Skin of body (tissue), 2 donors: ENCODE results near the gene PIK3C3. TPM values are rescaled to one million over a fixed set of nuclear protein-coding genes. Genes with fewer than 3 reads are reported as not detected.
A peak's percentile ranks its signal among the peaks of the same experiment; 100 is the strongest.

ENCODE experiments used
- DNase-seq: peaks from one replicate; lab custom pipeline; 2025; lab: John Stamatoyannopoulos, UW
- total RNA-seq: library from RNA; depleted of rRNA; stranded (reverse); fragments of >200 nt; gene quantifications from one replicate; pipeline ENCODE4 v1.2.3, GENCODE V29; 2014

The PIK3C3 gene
- 38.3 TPM for total RNA-seq

DNA sequence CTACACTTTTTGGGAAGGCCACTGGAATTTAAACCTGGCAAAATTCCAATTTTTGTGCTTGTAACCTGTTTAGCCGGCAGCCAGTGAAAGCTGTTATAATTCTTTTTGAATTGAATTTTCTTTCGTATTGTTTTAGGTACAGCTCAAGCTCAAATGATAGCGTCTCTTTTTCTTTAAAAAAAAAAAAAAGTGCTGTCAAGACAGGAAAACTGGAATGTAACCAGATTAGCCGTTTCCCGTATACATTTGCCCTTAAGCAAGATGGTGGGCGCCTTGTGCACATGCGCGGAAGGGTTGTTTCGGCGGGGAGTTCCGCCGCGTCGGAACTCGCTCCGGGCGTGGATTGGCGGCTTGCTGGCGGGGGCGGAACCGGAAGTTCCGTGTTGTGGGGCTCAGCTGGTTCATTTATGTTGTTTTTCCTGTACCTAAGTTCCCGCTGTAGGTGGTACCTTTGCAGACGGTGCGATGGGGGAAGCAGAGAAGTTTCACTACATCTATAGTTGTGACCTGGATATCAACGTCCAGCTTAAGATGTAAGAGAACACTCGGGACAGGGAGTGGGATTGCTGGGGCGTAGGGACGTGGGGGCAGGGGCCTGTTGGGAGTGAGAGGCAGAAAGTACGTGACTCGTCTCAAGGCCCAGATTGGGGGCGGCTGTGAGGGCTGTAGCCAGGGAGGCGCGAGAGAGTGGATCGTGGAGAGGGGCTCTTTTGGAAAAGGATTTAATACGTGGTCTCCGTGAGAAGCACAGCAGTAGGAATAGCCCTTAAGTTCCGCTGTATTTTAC, at the start of gene PIK3C3:
PIK3C3 (plus strand) TSS at position 408 of the 787 bp plus-strand sequence; CDS start at position 466, 58 bp downstream.
- DNase-seq, result peak; percentile 98

DNA sequence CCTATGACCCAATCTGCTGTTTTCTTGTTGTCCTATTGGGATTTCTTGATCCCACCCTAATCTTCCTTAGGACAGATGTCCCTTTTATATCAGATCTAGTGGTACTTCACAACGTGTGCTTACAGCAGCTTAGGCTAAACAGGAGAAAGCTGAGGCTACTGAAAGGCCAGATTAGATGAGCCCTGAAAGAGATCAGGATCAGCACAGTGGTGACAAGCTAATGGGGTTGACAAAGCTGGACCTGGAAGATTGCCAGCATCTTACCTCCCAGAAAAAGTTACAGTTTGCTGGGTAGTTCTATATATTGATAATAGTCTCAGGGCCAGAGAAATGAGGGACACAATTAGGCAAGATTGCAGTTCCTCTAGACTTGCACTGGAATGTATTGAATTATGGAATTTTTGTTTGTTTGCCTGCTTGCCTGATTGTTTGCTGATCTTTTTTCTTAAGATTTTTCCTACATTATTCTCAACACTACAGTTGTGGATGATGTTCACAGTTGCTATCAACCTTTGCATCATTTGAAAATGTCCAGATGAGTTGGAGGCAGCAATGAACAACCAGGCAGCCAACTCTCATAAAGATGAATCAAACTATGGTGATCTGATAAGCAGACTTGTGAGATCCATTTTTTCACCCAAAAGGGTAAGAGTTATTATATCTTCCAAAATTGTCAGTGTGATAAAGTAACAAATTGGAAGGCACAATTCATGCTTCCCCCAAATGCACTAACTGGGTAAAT, 49.1 kb upstream of the PIK3C3 start:
- DNase-seq, result no peak

DNA sequence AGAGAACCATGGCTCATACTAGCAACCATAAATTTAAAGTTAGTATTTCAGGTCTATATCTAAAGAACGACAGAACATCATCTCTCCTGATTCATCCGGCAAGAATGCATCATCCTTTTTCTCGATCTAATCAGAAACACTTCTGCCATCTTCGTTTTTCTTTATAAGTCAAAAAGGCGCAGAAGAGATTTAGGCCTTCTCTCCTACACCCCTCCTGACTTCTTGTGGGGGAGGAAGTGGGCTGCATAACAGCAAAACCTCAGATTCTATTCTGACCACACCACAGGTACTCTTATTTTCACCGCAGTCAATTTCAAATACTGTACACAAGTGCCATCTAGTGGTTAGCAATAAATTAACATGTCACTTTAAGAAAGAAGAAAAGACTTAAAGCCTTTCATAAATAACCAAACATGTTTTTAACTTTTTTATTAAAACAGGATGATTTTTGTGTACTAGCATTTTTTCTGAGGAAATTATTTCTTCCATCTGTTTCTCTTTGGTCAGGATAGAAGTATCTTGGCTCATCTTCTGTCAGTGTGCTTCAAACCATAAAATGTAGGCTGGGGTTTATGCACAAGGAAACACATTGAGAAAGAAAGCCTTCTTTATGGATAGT, 48.4 kb upstream of the PIK3C3 start:
- peak; percentile 76 for DNase-seq

DNA sequence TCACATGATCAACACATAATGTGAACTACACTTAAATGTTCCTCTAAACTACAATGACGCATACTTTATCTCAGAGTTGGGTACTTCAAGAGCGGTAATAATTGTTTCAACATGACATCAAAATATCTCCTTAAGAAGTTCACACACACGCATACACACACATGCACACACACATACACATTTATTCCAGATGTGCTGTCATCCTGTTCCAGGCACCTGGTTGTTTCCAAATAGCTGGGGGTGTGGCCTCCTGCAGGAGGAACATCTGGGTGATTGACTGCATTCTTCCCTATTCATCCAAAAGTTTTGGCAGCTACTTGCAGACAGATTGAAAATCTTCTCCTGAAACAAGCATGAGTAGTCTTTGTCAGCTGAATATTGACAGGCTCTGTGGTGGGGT, 37.9 kb upstream of the PIK3C3 start:
- no peak for DNase-seq

DNA sequence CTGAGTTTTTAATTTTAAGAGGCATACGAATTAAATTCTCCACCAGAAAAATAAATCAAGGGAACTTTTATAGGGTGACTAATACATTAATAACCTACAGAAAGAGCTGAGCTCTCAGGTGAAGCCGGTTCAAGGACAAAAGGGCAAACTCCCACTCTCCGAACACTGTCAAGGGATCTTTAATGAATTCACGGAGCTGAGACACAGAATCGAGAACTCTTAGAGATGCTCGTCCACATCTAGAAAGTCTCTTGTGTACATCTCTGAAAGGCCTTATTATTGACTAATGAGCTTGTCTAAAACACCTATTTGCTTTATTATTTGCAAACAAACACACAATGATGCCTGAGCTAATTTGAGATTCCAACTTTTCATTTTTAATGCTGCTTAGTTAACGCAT, 33.3 kb upstream of the PIK3C3 start:
- DNase-seq, result no peak

DNA sequence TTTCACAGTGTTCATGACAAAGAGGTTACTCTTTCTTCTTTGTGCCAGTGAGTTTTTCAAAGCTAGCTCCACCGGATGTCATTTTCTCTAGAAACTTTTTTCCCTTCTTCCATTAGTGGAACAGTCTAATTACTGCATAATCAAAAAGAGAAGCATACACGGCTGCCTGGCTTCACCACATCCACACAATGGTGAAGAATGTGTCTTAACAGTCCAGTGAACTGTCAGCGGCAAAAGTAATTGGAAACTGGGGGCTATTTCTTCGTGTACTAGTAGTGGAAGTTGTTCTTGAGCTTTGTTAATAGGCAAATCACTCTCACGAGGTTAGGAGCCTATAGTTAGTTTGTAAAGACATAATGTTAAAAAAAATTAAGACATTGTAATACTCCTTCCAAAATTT, 32.9 kb upstream of the PIK3C3 start:
- no peak for DNase-seq

DNA sequence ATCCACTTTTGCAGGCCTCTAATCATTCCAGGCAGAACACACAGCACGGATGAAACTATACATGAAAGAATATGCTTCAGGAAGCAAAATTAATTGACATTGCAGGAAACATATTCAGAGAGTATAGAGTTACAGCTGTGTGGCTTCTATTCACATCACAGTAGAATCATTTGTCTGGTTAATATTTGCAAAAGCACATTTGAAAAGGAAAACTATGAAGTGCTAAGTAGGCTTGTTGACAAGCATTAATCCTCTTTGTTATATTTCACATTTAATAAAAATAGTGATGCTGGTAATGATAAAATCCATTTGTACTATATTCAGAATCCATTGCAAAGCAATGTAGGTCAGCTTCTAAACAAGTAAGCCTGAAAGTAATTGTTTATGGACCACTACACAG, 32.2 kb upstream of the PIK3C3 start:
- DNase-seq, result no peak

DNA sequence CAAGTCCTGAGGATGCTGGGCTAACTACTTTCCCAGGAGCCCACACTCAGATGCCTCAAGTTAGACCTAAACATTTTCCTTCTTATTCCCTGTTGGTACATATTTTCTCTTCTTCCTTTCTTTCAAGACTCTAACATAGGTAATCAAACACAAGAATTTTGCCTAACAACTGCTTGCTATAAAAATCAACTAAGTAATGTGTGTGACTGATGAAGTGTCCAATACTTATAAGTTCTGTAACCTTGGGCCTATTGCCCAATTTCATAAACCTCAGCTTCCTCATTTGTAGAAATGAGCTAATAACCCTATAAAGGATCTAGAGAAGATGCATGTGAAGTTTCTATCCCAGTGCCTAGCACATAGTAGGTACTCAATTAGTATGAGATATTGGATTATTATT, 31.6 kb upstream of the PIK3C3 start:
- no peak for DNase-seq

DNA sequence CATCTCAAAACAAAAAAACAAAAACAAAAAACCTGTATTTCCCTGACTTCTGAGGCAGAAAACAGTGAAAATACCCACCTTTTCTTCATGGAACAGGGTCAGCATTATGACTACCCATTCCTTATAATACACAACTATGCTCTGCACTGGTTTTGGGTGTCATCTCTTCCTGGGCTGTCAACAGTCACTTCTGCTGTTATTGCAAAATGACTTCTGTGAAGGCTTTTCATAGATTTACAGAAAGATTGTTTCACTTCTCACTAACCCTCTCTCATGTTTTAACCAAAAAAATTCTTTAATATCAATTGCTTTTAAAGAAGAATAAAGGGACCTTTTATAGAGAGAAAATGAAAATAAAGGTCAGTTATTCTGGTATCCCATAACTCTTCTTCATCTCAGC, 26.5 kb upstream of the PIK3C3 start:
- DNase-seq, result no peak

DNA sequence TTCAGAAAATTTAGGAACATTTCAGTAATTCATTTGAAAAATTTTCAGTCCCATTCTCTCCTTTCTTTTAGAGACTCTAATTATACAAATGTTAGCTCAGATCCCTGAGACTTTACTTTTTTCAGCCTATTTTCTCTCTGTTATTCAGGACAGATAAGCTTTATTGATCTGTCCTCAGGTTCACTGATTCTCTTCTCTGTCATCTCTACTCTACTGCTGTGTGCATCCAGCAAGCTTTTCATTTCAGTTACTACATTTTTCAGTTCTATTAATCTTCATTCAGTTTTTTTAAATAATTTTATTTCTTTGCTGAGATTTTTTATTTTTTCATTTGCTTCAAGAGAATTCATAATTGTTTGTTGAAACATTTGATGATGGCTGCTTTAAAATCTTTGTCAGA, 22.1 kb upstream of the PIK3C3 start:
- no peak for DNase-seq

DNA sequence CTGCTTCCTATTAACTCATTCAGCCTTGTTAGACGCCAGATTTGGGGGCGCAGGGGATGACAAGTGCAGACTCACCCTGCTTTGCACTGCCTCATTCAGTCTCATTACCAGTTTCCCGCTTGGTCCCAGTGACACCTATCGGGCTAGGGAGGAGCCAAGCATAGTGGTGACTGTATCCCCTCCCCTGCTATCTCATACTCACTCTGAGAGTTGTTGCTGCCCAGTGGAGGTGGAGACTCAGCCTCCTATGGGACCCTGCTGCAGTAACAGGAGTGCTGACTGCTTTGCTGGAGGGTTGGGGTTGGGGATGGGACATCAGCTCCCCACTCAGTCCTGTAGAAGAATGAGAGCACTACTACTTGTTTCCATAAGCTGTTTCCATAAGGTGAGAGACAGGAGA, 21.3 kb upstream of the PIK3C3 start:
- DNase-seq, result no peak

DNA sequence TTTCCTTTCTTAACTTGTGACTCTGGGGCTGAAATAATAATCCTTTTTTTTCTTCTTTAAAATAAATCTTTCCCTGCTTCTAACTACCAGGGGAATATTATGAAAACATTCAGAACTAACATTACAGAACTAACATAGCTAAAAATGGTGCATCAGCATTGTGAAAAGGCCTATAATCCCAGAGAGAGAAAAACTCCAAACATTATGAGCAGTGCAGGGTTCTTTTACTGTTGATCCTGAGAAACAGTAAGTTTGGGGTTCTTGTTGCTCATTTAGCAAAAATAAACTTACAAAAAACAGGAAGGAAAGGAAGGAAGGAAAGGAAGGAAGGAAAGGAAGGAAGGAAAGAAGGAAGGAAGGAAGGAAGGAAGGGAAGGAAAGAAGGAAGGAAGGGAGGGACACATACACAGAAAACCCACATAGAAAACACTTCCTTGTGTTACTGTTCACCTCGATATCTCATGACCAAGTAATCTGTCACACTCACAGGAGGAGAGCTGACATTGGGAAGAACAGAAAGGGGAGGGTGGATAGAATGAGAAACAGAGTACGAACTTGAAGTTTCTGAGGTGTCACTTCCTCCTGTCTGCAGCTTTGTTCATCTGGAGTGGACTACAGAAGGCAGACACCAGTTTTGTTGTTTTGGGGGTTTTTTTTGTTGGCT, 18.4 kb upstream of the PIK3C3 start:
- DNase-seq, result no peak

DNA sequence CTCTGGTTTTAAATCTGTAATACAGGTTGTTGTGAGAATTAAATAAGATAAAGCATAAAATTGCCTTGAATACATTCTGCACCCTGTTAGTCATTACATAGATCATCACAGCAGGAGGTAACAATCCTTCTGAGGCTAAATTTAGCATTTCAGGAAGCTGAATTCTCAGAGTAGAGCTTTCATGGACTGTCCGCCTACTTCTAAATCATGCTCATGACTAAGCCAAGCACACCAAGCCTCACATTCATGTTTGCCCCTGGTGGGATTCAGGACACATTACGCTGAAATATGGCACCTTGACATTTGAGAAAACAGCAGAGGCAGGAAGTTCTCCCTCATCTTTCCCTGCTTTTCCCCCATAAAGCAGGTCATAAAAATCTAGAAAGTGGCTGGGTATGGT, 16.6 kb upstream of the PIK3C3 start:
- no peak for DNase-seq

DNA sequence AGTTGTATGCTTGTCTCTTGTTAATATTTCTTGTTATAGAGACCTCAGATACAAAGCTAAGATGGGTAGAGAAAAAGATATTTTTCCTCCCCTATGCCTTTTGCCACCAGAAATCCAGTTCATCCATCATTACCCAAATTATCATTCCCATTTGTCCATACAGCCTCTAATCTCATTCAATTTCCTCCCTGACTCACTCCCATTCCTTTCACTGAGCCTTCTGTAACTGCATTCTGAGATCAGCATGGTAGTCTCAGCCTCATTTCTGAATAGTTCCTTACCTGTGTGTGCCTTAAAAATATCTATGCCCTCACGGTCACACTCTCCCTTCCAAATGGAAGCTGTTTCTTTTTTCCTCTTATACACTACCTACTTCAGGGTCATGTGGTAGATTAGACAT, 15.7 kb upstream of the PIK3C3 start:
- DNase-seq, result no peak

DNA sequence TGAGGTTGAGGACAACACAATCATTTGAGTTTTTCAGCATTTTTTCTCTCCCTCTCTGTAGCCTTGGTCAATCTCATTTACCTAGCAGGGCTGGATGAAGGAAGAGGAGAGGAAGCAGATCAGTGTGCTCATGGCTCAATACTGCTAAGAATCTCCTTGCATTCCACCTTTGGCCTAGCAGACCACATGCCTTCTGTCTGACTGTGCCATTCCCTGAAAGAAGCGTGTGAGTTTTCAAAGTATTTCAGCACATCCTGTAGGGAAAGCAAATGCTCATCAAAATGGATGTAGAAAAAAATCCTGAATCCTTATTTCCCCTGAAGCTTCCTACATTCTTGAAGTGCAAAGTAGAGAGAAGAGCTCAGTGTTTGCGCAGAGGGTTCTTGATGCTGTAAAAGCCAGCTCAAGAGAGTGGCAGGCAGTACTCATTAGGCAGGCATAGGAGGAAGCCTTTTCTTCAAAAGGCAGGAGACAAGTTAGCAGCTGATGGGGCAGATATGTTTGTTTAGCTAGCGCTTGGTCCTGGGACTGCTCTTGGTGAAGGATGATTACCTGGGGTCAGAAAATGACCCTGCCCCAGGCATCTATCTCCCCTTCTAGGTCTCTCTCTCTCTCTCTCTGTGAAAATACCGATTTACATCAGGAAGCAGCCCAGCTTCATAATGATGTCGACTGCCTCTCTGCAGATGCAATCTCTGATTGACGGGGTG, 14.4 kb upstream of the PIK3C3 start:
- DNase-seq, result no peak

DNA sequence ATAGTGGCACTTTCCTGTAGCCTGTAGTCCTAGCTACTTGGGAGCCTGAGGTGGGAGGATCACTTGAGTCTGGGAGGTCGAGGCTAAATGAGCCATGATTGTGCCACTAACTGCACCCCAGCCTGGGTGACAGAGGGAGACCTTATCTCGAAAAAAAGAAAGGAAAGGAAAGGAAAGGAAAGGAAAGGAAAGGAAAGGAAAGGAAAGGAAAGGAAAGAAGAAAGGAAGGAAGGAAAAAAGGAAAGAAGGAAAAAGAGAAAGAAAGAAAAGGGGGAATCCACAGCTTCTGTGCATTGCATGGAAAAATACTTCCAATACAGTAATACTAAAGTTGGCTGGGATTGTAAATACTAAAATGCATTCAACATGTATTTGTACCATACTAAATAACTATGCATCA, 12.8 kb upstream of the PIK3C3 start:
- DNase-seq, result no peak

DNA sequence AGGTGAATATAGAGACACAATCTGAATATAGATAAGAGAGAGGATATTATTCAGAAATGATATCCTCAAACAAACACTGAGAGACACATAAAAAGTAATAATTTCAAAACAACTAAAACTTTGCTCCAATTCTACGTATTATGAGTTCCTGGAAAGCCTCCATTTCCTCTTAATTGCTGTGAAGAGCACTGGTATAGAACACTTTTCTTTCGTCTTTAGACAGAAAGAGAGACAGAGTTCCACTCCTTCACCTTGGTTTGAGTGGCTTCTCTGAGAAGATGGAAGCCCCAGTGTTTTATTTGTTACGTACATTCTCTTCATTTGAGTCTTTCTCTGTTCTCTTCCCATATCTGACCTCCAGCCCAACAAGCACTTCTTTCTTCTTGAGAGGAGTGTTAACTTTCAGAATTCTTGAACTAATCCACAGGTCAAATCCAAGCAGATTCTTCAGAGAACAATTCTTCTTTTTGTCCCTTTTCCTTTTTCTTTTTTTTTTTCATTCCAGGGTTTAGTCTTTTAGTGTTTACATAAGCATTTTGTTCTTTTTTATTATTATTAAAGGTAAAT, 6.4 kb upstream of the PIK3C3 start:
- DNase-seq, result no peak

DNA sequence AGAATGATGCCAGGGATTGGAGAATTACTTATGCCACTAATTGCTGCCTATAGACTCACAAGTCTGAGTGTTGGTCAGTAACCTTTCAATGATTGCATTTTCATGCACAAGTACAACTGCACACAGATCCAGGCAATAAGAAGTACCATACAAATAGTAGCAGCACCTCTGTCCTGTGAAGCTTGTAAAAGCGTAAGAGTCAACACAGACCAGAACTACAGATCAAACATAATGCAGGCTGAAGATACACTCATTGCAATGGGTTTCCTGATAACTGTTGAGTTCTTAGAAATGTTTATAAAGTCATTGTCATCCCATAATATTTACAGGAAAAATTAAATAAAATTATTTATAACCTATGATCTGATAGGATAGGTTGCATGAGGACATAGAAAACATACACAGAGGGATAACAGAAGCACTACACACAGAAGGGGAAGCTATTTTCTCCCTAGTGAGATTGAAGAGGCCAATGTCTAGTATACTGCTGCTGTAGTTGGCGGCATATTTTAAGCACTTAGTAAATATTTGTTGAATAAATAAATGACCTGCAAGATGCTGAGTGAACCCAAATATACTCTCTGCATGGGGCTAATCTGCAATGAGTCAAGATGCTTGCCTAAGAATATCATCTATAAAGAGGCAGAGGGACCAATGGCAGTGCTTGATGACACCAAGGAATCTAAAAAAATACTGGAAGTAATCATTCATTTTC, 5.7 kb upstream of the PIK3C3 start:
- no peak for DNase-seq

DNA sequence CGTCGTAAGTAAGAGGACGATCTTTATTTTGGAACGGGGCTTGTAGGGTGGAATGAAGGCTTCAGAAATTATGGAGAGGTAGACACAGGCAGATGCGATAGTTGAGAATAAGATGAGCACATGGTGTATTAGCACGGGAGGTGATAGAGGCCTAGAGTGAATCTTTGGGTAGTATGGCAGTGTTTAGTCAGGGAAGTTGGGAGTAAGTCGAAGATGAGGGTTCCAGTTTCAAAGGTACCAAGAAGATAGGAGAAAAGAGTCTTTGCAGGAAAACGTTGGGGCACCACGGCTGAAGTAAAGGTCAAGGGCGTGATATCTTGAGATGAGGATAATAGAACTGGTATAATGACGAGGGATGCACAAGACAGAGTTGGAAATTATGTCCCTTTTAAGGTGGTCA, 654 bp downstream of the PIK3C3 start:
- DNase-seq, result no peak

DNA sequence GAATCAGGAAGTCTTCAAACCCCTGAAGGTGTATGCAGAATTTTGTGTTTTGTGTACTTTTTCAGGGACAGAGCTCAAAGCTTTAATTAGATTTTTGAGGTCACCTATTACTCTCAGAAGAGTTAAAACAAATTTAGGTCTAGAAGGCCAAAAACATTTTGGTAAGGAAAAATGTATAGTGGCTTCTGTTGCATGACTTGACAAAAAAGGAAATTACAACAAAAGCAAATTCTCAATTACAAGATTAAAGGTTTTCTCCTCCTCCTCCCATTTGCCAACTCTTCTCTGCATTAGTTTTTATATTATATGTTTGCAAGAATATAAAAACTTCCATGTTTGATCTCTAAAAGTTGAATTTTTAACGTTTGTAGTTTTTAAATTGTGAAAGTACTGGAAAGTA, 4.0 kb downstream of the PIK3C3 start:
- DNase-seq, result no peak
